ENCODE results near the gene SRSF3.

- TF ChIP-seq, protein P1, sequence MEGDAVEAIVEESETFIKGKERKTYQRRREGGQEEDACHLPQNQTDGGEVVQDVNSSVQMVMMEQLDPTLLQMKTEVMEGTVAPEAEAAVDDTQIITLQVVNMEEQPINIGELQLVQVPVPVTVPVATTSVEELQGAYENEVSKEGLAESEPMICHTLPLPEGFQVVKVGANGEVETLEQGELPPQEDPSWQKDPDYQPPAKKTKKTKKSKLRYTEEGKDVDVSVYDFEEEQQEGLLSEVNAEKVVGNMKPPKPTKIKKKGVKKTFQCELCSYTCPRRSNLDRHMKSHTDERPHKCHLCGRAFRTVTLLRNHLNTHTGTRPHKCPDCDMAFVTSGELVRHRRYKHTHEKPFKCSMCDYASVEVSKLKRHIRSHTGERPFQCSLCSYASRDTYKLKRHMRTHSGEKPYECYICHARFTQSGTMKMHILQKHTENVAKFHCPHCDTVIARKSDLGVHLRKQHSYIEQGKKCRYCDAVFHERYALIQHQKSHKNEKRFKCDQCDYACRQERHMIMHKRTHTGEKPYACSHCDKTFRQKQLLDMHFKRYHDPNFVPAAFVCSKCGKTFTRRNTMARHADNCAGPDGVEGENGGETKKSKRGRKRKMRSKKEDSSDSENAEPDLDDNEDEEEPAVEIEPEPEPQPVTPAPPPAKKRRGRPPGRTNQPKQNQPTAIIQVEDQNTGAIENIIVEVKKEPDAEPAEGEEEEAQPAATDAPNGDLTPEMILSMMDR (conservative IDR thresholded peaks at IDR 0.05; ENCODE audit: low read depth, low read length): no peak
- TF ChIP-seq EZH2 (IDR thresholded peaks at IDR 0.05; ENCODE audit: low read length, unreplicated experiment) (no peak), EZH2phosphoT487 (IDR thresholded peaks at IDR 0.05; ENCODE audit: borderline replicate concordance, low read length) (no peak)
These were observed 44.4 kb downstream of the SRSF3 start for GRCh38 chr6:36638579-36638978.
